Adrenal gland (tissue), 12 donors: ENCODE data around the gene COP1. TPM values are rescaled to one million over a fixed set of nuclear protein-coding genes. Genes with fewer than 3 reads are reported as not detected.

ENCODE experiments used
- DNase-seq, 7 donors: peaks; one replicate each; pipeline ENCODE4 v3.0.0-alpha.2; 2019 to 2020
- H3K27ac ChIP-seq, 5 donors: fragments of 200-600 bp; sonication (generic) in 4 of 5; 1 replicate in 3 of 5; 2 replicates in 2 of 5; pipeline versions ENCODE4 v1.5.1 to v1.8.0; 2016 to 2020; ENCODE audit warnings: mild to moderate bottlenecking in 1 of 5
- H3K27me3 ChIP-seq: fragments of 200-600 bp; 2 replicates; pipeline ENCODE4 v1.8.0; 2021
- H3K36me3 ChIP-seq, 2 donors: fragments of 200-600 bp; replicated peaks in 1 of 2; 1 replicate in 1 of 2; 2 replicates in 1 of 2; pipeline versions ENCODE4 v1.5.1 to v1.8.0; 2018 to 2022
- H3K4me1 ChIP-seq, 2 donors: fragments of 200-600 bp; replicated peaks in 1 of 2; 1 replicate in 1 of 2; 2 replicates in 1 of 2; pipeline versions ENCODE4 v1.5.1 to v1.8.0; 2018 to 2021
- H3K4me3 ChIP-seq, 4 donors: fragments of 200-600 bp; sonication (generic) in 3 of 4; one replicate each; pipeline ENCODE4 v1.5.1; 2016 to 2018
- H3K9me3 ChIP-seq, 3 donors: fragments of 200-600 bp; sonication (generic) in 1 of 3; replicated peaks in 1 of 3; 1 replicate in 2 of 3; 2 replicates in 1 of 3; pipeline versions ENCODE4 v1.5.1 to v1.8.0; 2016 to 2021
- CTCF ChIP-seq, 6 experiments: fragments of 450-650 bp in 4 of 6; fragments of 200-600 bp in 2 of 6; sonication (generic) in 1 of 6; IDR thresholded peaks; 1 replicate in 5 of 6; 2 replicates in 1 of 6; pipeline versions ENCODE4 v1.5.1 to v1.8.0; 2016 to 2021; ENCODE audit warnings: antibody characterized with exemption in 6 of 6, mild to moderate bottlenecking in 2 of 6, moderate library complexity in 1 of 6
- POLR2A ChIP-seq, 2 donors: fragments of 450-650 bp; IDR thresholded peaks; one replicate each; pipeline ENCODE4 v1.6.1; 2017; ENCODE audit warnings: antibody characterized with exemption in 2 of 2, mild to moderate bottlenecking in 2 of 2, moderate library complexity in 1 of 2
- WGBS, 4 donors: extraction: QIAGEN DNeasy Blood & Tissue Kit in 2 of 4; methylation state at CpG; one replicate each; pipeline versions ENCODE4 v1.1.5 to v1.1.7; 2013 to 2017; 5-methylcytosine and 5-hydroxymethylcytosine counted together
- intact Hi-C, 2 donors: fragments of 100-400 bp; cut with DNase I; formaldehyde crosslinking; loops; one replicate each; pipeline versions ENCODE4 v1.14.1 to v1.15.0; 2022 to 2023
- polyA plus RNA-seq, 3 donors: library from polyadenylated mRNA; stranded (reverse); fragments of 200-250 nt in 2 of 3; fragments of 350-450 nt in 1 of 3; fragmentation: Illumina TruSeq in 1 of 3; extraction: RNeasy Lipid Tissue Mini Kit (QIAGEN cat#74804) in 1 of 3; gene quantifications; one replicate each; pipeline ENCODE4 v1.2.3, GENCODE V29; 2013 to 2014
- small RNA-seq, 2 donors: library from RNA; depleted of rRNA; stranded (forward); fragments of <200 nt; gene quantifications; one replicate each; pipeline ENCODE3, GENCODE V24; 2016
- total RNA-seq, 9 donors: library from RNA; depleted of rRNA in 4 of 9; stranded (reverse); fragments of >200 nt in 4 of 9; fragments of 120-200 nt in 1 of 9; fragmentation: NEBNext Ultra II Directional in 1 of 9; extraction: Animal tissue kit (Norgen Biotek cat#: 25700) in 1 of 9; gene quantifications; one replicate each; pipeline versions ENCODE4 v1.1.0 to v1.2.4, GENCODE V29; 2013 to 2023
- donor health status: healthy with polysubstance abuse.
- donor health status: Bipolar disorder and iron deficiency.
- donor health status: DM: yes; HTN: yes; CAD: no.
- donor health status: DM: no; HTN: no; CAD: no.
- donor health status: DM: no; HTN: no; CAD: no.
- donor health status: DM: yes; HTN: yes; CAD: no.

The COP1 gene
- total and polyA plus RNA-seq, 12 donors = 27.4 to 80.0 (median 36.7) TPM

- 91 to 97% (median 95%) methylated on average over 4 of the region's 4 CpGs for WGBS, 4 donors
- no peaks in the 10 kb centered on the region for H3K36me3 ChIP-seq
- TF ChIP-seq POLR2A (IDR thresholded peaks at IDR 0.05) = no peak
- no peak for TF ChIP-seq CTCF (IDR thresholded peaks at IDR 0.05)
- H3K27me3 ChIP-seq = no peaks in the 10 kb centered on the region
- H3K27ac ChIP-seq = no peak overlapping the region
- no peak for DNase-seq
- no peak overlapping the region for H3K4me3 ChIP-seq
- H3K4me1 ChIP-seq = no peaks in the 10 kb centered on the region
- intact Hi-C loops = no loop called here
- no peaks in the 10 kb centered on the region for H3K9me3 ChIP-seq
These were observed 306.9 kb downstream of the COP1 start for GRCh38 chr1:175900171-175900570.

- Histone ChIP-seq H3K36me3 (no peaks in the 10 kb centered on the region), H3K4me1 (no peaks in the 10 kb centered on the region), H3K9me3 (no peaks in the 10 kb centered on the region), H3K4me3 (no peak overlapping the region), H3K27me3 (no peaks in the 10 kb centered on the region), H3K27ac (no peak overlapping the region)
- intact Hi-C loops = no loop called here
- WGBS, 4 donors = 73 to 86% (median 78%) methylated on average over 1 of the region's 1 CpG
- no peak for TF ChIP-seq CTCF (IDR thresholded peaks at IDR 0.05)
- no peak for TF ChIP-seq POLR2A (IDR thresholded peaks at IDR 0.05)
- DNase-seq = no peak
These were observed 311.1 kb downstream of the COP1 start for GRCh38 chr1:175895966-175896365.

Small RNA genes within 50 kb of the gene (small RNA-seq; reads per million reads assigned to genes)
- gene RF00066 (0 reads per million in 2 donors), gene RNU2-12P (0 reads per million in 2 donors), gene RPS29P5 (0 to 0.08 reads per million in 2 donors), gene SCARNA3 (2.4 to 3.8 reads per million in 2 donors)
